A549 (cell line): ENCODE results near the gene MAGI1. TPM values are rescaled to one million over a fixed set of nuclear protein-coding genes. Genes with fewer than 3 reads are reported as not detected.

ENCODE experiments used
- ATAC-seq, 2 experiments: fragments of 200-7000 bp in 1 of 2; fragments of >200 bp in 1 of 2; cut with Nextera tagmentation in 1 of 2; cut with Tn5 transposase in 1 of 2; 3 replicates each; pipeline versions ENCODE4 v1.8.0 to v1.9.1; 2018 to 2020; ENCODE audit warnings: mild to moderate bottlenecking in 1 of 2, moderate library complexity in 1 of 2
- CTCF ChIA-PET: fragments of 300-600 bp; sonication (Branson Sonifier 250); formaldehyde crosslinking; extraction: SDS; loops from one replicate; lab custom pipeline; 2021; ENCODE audit warnings: antibody characterized with exemption, inconsistent platforms; lab: Yijun Ruan, JAX
- POLR2A ChIA-PET: fragments of 350-600 bp; formaldehyde crosslinking; extraction: SDS; loops from one replicate; lab custom pipeline; 2021; ENCODE audit warnings: antibody characterized with exemption, inconsistent platforms; lab: Yijun Ruan, JAX
- DNase-seq, 2 experiments: peaks; one replicate each; pipeline versions ENCODE4 v3.0.0 to v3.0.0-alpha.2; 2011 to 2016; ENCODE audit warnings: low read depth in 1 of 2, low spot score in 1 of 2
- FAIRE-seq: peaks from 2 replicates; lab custom pipeline; 2011; peaks lifted over from hg19 to GRCh38; lab: Jason Lieb, UNC
- H3K27ac ChIP-seq, 2 experiments: fragments of >200 bp; sonication (Bioruptor Twin); formaldehyde crosslinking; 3 replicates each; pipeline ENCODE4 v1.5.1; 2016 to 2017
- H3K4me1 ChIP-seq: fragments of >200 bp; sonication (Bioruptor Twin); formaldehyde crosslinking; 3 replicates; pipeline ENCODE4 v1.6.1; 2016
- H3K4me2 ChIP-seq: fragments of >200 bp; sonication (Bioruptor Twin); formaldehyde crosslinking; 3 replicates; pipeline ENCODE4 v1.6.1; 2016
- H3K4me3 ChIP-seq: fragments of >200 bp; sonication (Bioruptor Twin); formaldehyde crosslinking; 3 replicates; pipeline ENCODE4 v1.5.1; 2016
- H3K9me3 ChIP-seq: fragments of >200 bp; sonication (Bioruptor Twin); formaldehyde crosslinking; 3 replicates; pipeline ENCODE4 v1.6.1; 2016
- BHLHE40 ChIP-seq: IDR thresholded peaks from 2 replicates; pipeline ENCODE4 v1.6.1; 2012; ENCODE audit warnings: low read depth, low read length, inconsistent platforms
- E2F6 ChIP-seq: IDR thresholded peaks from 2 replicates; pipeline ENCODE4 v1.6.1; 2012; ENCODE audit warnings: low read depth, borderline replicate concordance
- EHF ChIP-seq: fragments of 250-450 bp; sonication (Bioruptor Pico); IDR thresholded peaks from 2 replicates; pipeline ENCODE4 v1.5.0; 2020; ENCODE audit warnings: mild to moderate bottlenecking
- EHMT2 ChIP-seq: fragments of 200-600 bp; sonication (generic); IDR thresholded peaks from 2 replicates; pipeline ENCODE4 v1.6.1; 2016; ENCODE audit warnings: antibody characterized with exemption, low read depth, mild to moderate bottlenecking, moderate library complexity
- ESRRA ChIP-seq: fragments of 150-350 bp; IDR thresholded peaks from 2 replicates; pipeline ENCODE4 v1.6.1; 2014; ENCODE audit warnings: mild to moderate bottlenecking, low read length, borderline replicate concordance
- FOSL2 ChIP-seq, 2 experiments: fragments of 450-650 bp in 1 of 2; fragments of >200 bp in 1 of 2; sonication (Bioruptor Twin) in 1 of 2; formaldehyde crosslinking; IDR thresholded peaks; 2 replicates each; pipeline versions ENCODE4 v1.5.0 to v1.6.1; 2016 to 2020; ENCODE audit warnings: mild to moderate bottlenecking in 1 of 2, moderate library complexity in 1 of 2
- FOXS1 ChIP-seq: fragments of 250-450 bp; sonication (Bioruptor Pico); IDR thresholded peaks from 2 replicates; pipeline ENCODE4 v1.5.0; 2020; ENCODE audit warnings: mild to moderate bottlenecking, moderate library complexity
- GATA3 ChIP-seq: IDR thresholded peaks from 2 replicates; pipeline ENCODE4 v1.6.1; 2012; ENCODE audit warnings: borderline replicate concordance
- HOXA7 ChIP-seq: fragments of 250-450 bp; sonication (Bioruptor Pico); IDR thresholded peaks from 2 replicates; pipeline ENCODE4 v1.5.0; 2020; ENCODE audit warnings: mild to moderate bottlenecking, moderate library complexity
- KDM1A ChIP-seq: fragments of 200-600 bp; sonication (generic); IDR thresholded peaks from 2 replicates; pipeline ENCODE4 v1.6.1; 2016; ENCODE audit warnings: low read depth, mild to moderate bottlenecking
- MAX ChIP-seq: IDR thresholded peaks from 2 replicates; pipeline ENCODE4 v1.6.1; 2012
- NPAS2 ChIP-seq: fragments of 250-450 bp; sonication (Bioruptor Pico); IDR thresholded peaks from 2 replicates; pipeline ENCODE4 v1.8.0; 2022; ENCODE audit warnings: mild to moderate bottlenecking, moderate library complexity, borderline replicate concordance
- NR3C1 ChIP-seq: fragments of >200 bp; sonication (Bioruptor Twin); formaldehyde crosslinking; IDR thresholded peaks from 3 replicates; pipeline ENCODE4 v1.6.1; 2017
- PBX3 ChIP-seq: IDR thresholded peaks from 2 replicates; pipeline ENCODE4 v1.6.1; 2012
- PHF8 ChIP-seq: fragments of 200-600 bp; sonication (generic); IDR thresholded peaks from 2 replicates; pipeline ENCODE4 v1.6.1; 2016; ENCODE audit warnings: low read depth, mild to moderate bottlenecking, antibody characterized with exemption, moderate library complexity, borderline replicate concordance
- POLR2AphosphoS2 ChIP-seq: conservative IDR thresholded peaks from 2 replicates; pipeline ENCODE4 v1.6.1; 2012; ENCODE audit warnings: low read length, improper control_type of control experiment, inconsistent platforms
- RAD21 ChIP-seq, 2 experiments: fragments of >200 bp in 1 of 2; sonication (Bioruptor Twin) in 1 of 2; formaldehyde crosslinking in 1 of 2; IDR thresholded peaks in 1 of 2; conservative IDR thresholded peaks in 1 of 2; 2 replicates in 1 of 2; 3 replicates in 1 of 2; pipeline ENCODE4 v1.6.1; 2012 to 2018; ENCODE audit warnings: inconsistent platforms in 1 of 2
- RFX5 ChIP-seq: fragments of 450-650 bp; IDR thresholded peaks from 2 replicates; pipeline ENCODE4 v1.7.1; 2014; ENCODE audit warnings: antibody characterized with exemption, mild to moderate bottlenecking, moderate library complexity
- RNF2 ChIP-seq: fragments of 200-600 bp; sonication (generic); IDR thresholded peaks from 2 replicates; pipeline ENCODE4 v1.6.1; 2016; ENCODE audit warnings: low read depth, mild to moderate bottlenecking, antibody characterized with exemption, moderate library complexity, borderline replicate concordance
- SMC3 ChIP-seq: fragments of >200 bp; sonication (Bioruptor Twin); formaldehyde crosslinking; IDR thresholded peaks from 3 replicates; pipeline ENCODE4 v1.6.1; 2018; ENCODE audit warnings: inconsistent platforms
- SREBF2 ChIP-seq: fragments of 450-650 bp; IDR thresholded peaks from 2 replicates; pipeline ENCODE4 v1.6.1; 2014; ENCODE audit warnings: mild to moderate bottlenecking, moderate library complexity
- TFCP2L1 ChIP-seq: fragments of 250-450 bp; sonication (Bioruptor Pico); IDR thresholded peaks from 2 replicates; pipeline ENCODE4 v1.5.0; 2021; ENCODE audit warnings: mild to moderate bottlenecking
- USF2 ChIP-seq: fragments of 450-650 bp; IDR thresholded peaks from 2 replicates; pipeline ENCODE4 v1.6.1; 2014; ENCODE audit warnings: antibody characterized with exemption
- WGBS: methylation state at CpG from one replicate; pipeline ENCODE4 v1.1.6; 2017; ENCODE audit errors: missing lambda C conversion rate; 5-methylcytosine and 5-hydroxymethylcytosine counted together
- polyA plus RNA-seq, 4 experiments: library from polyadenylated mRNA; depleted of rRNA in 3 of 4; stranded (reverse); fragments of >200 nt; fragmentation: RNase III in 1 of 4; extraction: RNeasy Plus Mini Kit Qiagen cat#74134 plus additional on column Dnase treatment in 1 of 4; gene quantifications; 2 replicates in 3 of 4; 3 replicates in 1 of 4; pipeline ENCODE4 v1.2.3, GENCODE V29; 2011 to 2017

MAGI1 gene
- polyA plus RNA-seq, 2 of the 4 experiments (the other 2 are of a cell fraction): 4.7 to 6.6 TPM

- Histone ChIP-seq H3K27ac (no peak overlapping the region), H3K9me3 (no peaks in the 10 kb centered on the region), H3K4me3 (no peak overlapping the region), H3K4me1 (no peaks in the 10 kb centered on the region), H3K4me2 (no peak overlapping the region)
- ChIA-PET CTCF (interaction anchor here (0.7 kb wide), 1 partner anchor 15 kb away, joined by 4 read pairs; no protein-coding TSS in a partner anchor), POLR2A (no interaction called here)
- FAIRE-seq (no peak), DNase-seq (no peak), ATAC-seq (no peak)
- no peak for TF ChIP-seq EHMT2
- 73% methylated on average over 4 of the region's 4 CpGs for WGBS
Measured at GRCh38 chr3:65811086-65811761, 227.5 kb downstream of the MAGI1 start.

- TF ChIP-seq KDM1A (no peak), E2F6 (no peak), POLR2AphosphoS2 (no peak), PHF8 (no peak), TFCP2L1 (CRISPR knock-in tag) (no peak), NPAS2 (CRISPR knock-in tag) (no peak), MAX (no peak), SMC3 (no peak), RAD21 (conservative IDR thresholded peaks at IDR 0.05 in 1 of 2, IDR thresholded peaks at IDR 0.05 in 1 of 2) (no peak), BHLHE40 (no peak), PBX3 (no peak), USF2 (no peak), GATA3 (no peak), RFX5 (no peak), FOSL2 (IDR thresholded peaks at IDR 0.05) (no peak), FOSL2 (CRISPR knock-in tag; IDR thresholded peaks at IDR 0.05) (no peak), EHF (no peak), ESRRA (no peak), NR3C1 (no peak), RNF2 (no peak), HOXA7 (CRISPR knock-in tag) (no peak)
- ChIA-PET CTCF (no interaction called here), POLR2A (no interaction called here)
- DNase-seq (no peak), FAIRE-seq (no peak), ATAC-seq (no peak)
- H3K27ac ChIP-seq: no peak overlapping the region
- H3K9me3 ChIP-seq: no peaks in the 10 kb centered on the region
- H3K4me1 ChIP-seq: no peaks in the 10 kb centered on the region
- H3K4me2 ChIP-seq: no peak overlapping the region
- 72% methylated on average over 7 of the region's 7 CpGs for WGBS
- no peak overlapping the region for H3K4me3 ChIP-seq
Measured at GRCh38 chr3:65810302-65810701, 228.4 kb downstream of the MAGI1 start.

- FAIRE-seq (no peak), ATAC-seq (no peak), DNase-seq (no peak)
- Histone ChIP-seq H3K4me3 (no peak overlapping the region), H3K9me3 (no peaks in the 10 kb centered on the region), H3K27ac (no peak overlapping the region), H3K4me1 (no peaks in the 10 kb centered on the region), H3K4me2 (no peak overlapping the region)
- WGBS: 83% methylated on average over 2 of the region's 2 CpGs
- TF ChIP-seq RFX5 (no peak), FOXS1 (CRISPR knock-in tag) (no peak), NPAS2 (CRISPR knock-in tag) (no peak), SREBF2 (no peak)
- ChIA-PET CTCF (no interaction called here), POLR2A (no interaction called here)
Measured at GRCh38 chr3:65809641-65810150, 229.0 kb downstream of the MAGI1 start.
